GM12892 (cell line): Measurements from ENCODE around the gene RFX3.
A peak's percentile ranks its signal among the peaks of the same experiment; 100 is the strongest.
"Not testable (repeated sequence)": the region's sequence is repeated elsewhere in the genome, so short reads cannot be mapped to it uniquely, and the experiment has no call there.

ENCODE experiments used
- DNase-seq: peaks from one replicate; pipeline ENCODE4 v3.0.0; 2011; ENCODE audit not compliant: insufficient read length
- FAIRE-seq: peaks from 2 replicates; lab custom pipeline; 2011; peaks lifted over from hg19 to GRCh38; lab: Jason Lieb, UNC
- POLR2A ChIP-seq: IDR thresholded peaks from 2 replicates; pipeline ENCODE4 v1.6.1; 2011; ENCODE audit warnings: low read depth, low read length, control low read depth
- POLR2AphosphoS5 ChIP-seq: IDR thresholded peaks from 2 replicates; pipeline ENCODE4 v1.6.1; 2011; ENCODE audit warnings: low read depth, low read length, control low read depth
- TAF1 ChIP-seq: IDR thresholded peaks from 2 replicates; pipeline ENCODE4 v1.6.1; 2011; ENCODE audit warnings: low read depth, mild to moderate bottlenecking, control low read depth, low read length, borderline replicate concordance

Gene RFX3

DNA sequence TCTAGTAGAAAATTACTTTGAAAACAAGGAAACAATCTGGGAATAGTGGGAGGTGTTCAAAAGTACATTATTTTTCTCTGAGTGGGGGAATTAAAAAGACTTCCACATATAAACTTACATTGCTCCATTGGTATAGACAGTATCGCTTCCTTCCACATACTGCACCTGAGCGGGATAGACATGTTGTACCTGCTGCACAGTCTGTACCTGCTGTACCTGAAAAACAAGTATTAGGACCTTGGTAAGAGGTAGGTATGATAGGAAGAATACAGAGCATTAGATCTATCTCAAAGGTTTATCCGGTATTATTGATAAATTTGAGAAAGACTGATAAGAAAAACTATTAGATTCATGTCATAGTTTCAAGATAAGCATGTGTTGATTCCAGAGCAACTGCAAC, 179.3 kb downstream of the RFX3 start:
- no peak for TF ChIP-seq POLR2AphosphoS5
- TF ChIP-seq POLR2A: no peak
- TF ChIP-seq TAF1: no peak
- DNase-seq (no peak), FAIRE-seq (no peak)

DNA sequence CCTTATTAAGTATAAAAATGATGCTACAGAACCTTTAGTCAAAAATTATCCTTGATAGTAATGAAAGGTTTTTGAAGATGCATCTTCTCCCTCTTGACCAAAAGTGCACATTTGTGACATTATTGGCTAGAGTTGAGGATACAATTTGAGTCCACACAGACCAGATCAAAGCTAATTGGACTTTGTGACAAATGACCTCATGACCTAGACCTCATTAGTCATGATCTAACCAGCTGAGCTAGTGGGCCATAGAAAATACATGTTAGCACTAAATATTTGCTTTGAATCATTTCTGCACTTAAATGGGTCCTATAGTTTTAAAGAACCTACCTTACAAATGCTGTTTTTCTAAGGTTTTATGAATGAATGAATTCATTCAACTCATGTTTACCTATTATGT, 182.1 kb downstream of the RFX3 start:
- FAIRE-seq: no peak
- no peak for DNase-seq
- TF ChIP-seq POLR2A (no peak), TAF1 (no peak), POLR2AphosphoS5 (no peak)

DNA sequence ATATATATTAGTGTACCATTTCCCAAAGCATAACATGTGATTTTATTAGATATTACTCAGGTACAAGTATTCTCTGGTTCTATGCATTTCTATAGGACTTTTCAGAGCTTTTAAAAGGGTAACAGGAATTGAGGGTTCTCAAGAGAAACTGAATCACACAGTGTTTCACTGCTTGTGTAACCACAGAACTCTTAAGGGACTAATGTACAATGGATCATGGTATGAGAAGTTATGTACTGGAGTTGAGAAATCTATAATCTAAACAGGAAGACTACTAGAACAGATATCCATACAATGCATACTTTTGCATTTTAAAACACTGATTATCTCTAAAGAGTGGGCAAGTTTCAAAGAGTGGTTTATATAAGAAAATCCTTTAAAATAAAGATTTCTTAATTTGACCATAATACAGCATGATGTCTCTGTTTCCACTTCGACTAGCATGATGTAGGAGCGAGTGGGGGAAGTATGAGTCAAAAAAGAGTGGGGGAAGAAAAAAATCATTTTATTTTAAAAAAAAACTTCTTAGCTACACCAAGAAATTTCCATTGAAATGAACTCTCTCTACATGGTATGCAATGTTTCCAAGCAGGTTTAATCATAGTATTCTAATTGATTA, 183.5 kb downstream of the RFX3 start:
- FAIRE-seq (no peak), DNase-seq (no peak)
- TF ChIP-seq TAF1: no peak
- TF ChIP-seq POLR2AphosphoS5: no peak
- no peak for TF ChIP-seq POLR2A

DNA sequence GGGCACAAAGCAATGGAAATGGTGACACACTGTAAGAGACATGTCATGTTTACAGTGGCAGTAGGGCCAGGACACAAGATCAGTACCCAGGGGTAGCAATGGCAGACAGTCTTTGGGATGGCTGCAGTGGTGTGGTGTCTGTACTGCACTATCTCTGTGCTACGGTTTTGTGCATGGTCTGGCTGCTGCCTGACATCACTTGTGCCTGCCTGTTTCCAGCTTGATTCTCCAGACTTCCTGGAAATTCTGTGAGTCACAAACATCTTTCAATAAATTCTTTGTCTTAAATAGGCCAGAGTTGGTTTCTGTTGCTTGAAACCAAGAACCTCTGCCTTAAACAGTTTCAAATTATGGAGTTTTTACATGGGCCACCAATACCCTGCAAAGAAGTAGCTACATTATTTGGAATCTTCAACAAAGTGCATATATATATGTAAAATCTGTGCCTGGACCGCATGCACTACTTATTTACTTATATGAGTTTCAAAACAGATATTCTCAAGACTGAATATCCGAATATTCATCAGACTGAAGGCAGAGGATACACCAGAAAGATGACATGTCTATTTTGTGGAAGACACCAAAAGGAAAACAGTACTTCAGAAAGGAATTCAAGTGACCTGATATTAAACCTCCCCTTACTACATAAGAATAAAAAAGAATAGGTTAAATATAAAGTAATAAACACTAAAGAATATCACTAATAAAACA, 188.1 kb downstream of the RFX3 start:
- no peak for TF ChIP-seq POLR2A
- no peak for TF ChIP-seq POLR2AphosphoS5
- no peak for TF ChIP-seq TAF1
- no peak for DNase-seq
- FAIRE-seq: no peak

DNA sequence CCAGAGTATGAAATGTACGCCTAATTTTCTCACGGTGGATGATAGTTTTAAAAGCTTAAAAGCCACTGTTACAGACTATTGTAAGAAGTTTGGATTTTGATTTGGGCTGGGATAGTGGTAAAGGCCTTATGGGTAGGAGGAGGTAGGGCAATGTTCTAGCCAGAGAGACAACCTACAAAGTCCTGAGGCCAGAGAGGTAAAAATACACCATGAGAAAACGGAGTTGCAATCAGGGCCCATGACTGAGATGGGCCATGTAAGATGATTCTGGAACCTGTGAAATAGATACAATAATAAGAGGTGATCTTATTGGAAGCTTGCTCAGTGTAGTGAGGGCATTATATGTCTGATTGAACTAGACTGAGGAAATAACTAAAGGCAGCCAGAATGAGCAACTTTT, 188.8 kb downstream of the RFX3 start:
- DNase-seq (no peak), FAIRE-seq (no peak)
- no peak for TF ChIP-seq POLR2A

DNA sequence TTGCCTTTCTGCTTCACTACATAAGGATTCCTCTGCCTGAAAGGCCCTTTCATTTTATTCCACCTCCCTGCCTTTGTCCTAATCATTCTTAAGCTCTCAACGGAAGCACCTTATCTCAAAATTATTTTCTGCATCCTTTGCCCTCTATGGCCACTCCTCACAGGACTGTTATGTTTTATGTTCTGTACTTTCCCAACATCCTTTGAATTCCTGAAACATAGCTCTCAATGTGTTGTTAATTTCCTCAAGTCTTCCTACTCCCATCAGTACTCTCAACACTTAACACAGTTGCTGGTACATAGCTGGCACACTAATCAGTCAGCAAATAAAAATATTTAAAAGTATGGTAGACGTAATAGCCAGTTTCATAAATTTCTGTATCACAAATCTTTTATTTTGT, 193.0 kb downstream of the RFX3 start:
- DNase-seq: no peak
- no peak for TF ChIP-seq TAF1
- TF ChIP-seq POLR2A: no peak
- no peak for TF ChIP-seq POLR2AphosphoS5
- no peak for FAIRE-seq

DNA sequence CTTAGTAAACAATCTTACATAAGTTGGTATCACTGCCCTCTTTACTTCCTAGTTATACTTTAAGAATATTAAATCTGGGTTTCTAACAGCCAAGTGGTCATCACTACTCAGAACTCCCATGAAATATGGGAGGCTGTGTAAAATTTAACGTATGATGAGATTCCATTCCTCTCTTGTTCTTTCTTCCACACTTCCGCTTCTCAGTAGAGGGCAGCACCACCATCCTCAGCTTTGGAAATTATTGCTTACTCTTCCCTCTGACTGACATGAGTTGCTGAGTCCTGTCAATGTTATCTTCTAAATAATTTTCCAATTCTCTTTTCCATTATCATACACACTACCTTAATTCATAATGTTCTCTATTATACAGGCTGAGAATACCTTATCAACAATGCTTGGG, 194.0 kb downstream of the RFX3 start:
- FAIRE-seq (no peak), DNase-seq (no peak)
- TF ChIP-seq POLR2AphosphoS5: no peak
- TF ChIP-seq POLR2A: no peak
- no peak for TF ChIP-seq TAF1

DNA sequence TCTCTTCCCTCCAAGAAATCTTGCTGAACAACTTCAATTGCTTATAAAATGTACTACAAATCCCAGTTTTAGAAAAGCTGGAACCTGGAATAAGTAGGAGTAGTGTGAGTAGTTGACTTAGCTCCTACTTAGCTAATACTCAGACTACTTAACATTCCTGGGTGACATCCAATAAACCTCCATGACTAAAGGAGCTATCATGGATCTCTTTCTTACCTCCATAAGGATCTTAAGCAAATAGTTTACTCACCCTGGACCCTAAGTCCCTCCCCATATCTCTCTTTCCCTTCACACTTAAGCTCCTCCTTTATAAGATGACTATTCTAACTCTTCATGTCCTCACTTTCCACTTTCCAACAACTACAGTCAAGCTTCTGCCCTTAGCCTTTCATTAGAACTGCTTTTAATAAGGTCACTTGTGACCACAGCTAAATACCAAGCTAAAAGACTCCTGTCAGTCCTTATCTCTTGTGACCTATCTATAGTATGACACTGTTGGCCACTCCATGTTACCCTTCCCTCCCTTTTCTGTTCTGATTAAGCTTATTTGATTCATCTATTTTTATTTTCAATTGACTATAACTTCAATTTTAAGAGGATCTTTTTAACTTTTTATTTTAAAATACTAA, 194.9 kb downstream of the RFX3 start:
- DNase-seq (no peak), FAIRE-seq (peak; percentile 36)
- TF ChIP-seq POLR2A (no peak), POLR2AphosphoS5 (no peak), TAF1 (no peak)

DNA sequence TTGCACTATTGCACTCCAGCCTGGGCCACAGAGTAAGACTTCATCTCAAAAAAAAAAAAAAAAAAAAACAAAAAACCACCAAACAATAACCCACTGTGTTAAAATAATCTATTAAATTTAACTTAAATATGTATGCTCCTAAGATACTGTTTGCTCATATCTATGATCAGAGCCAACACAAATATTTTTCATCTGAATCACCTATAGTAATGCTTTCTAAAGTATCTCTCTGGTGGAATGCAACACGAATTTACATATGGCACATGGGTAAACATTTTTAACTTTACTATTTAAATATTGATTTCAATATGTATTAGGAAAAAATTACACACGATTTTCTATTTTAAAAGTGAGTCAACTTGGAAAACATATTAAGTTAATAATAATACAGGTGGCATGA, 196.4 kb downstream of the RFX3 start:
- TF ChIP-seq TAF1: no peak
- no peak for TF ChIP-seq POLR2A
- TF ChIP-seq POLR2AphosphoS5: no peak
- FAIRE-seq: no peak

DNA sequence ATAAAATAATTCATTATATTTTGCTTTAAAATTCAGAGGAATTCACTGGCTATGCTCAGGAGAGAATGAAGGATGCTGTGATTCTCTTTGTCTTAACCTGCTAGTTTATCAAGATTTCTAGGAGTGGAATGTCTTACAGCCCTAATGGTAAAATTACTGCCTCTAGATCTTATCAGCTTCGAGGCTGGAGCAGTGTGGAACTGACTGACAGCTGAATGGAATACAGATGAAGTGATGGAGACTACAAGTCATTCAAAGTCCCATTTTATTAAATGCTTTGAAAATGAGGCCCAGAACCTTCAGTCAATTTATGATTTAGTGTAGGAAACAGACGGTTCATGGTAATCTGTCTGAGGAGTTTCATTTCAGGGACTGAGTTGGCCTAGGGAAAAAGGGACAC, 202.1 kb downstream of the RFX3 start:
- TF ChIP-seq POLR2A (no peak), TAF1 (no peak), POLR2AphosphoS5 (no peak)
- FAIRE-seq (no peak), DNase-seq (no peak)

More for the DNA sequence above, 196.4 kb downstream of the RFX3 start:
- DNase-seq: no peak

DNA sequence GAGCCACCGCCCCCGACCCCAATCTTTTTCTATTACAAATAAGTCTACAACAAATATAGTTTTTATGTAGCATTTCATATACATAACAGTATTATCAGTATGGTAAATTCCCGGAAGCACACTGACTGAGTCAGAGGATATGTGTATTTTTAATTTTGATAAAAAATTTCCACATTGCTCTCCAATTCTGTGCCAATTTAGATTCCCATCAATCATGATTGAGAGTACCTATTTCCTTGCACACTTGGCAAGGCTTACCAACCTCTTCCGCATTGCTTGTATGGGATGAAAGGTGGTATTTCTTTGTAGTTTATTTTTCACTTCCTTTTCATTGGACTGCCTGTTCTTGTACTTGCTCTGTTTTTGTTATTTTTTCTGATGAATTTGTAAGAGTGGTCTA, 204.6 kb downstream of the RFX3 start:
- TF ChIP-seq TAF1 (no peak), POLR2A (no peak), POLR2AphosphoS5 (no peak)
- FAIRE-seq: no peak

DNA sequence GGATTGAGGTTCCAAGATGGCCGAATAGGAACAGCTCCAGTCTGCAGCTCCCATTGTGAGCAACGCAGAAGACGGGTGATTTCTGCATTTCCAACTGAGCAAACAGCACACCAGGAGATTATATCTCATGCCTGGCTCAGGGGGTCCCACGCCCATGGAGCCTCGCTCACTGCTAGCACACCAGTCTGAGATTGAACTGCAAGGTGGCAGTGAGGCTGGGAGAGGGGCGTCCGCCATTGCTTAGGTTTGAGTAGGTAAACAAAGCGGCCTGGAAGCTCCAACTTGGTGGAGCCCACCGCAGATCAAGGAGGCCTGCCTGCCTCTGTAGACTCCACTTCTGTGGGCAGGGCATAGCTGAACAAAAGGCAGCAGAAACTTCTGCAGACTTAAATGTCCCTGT, 213.2 kb downstream of the RFX3 start:
- FAIRE-seq: not testable (repeated sequence)

More for the DNA sequence above, 204.6 kb downstream of the RFX3 start:
- DNase-seq: no peak

DNA sequence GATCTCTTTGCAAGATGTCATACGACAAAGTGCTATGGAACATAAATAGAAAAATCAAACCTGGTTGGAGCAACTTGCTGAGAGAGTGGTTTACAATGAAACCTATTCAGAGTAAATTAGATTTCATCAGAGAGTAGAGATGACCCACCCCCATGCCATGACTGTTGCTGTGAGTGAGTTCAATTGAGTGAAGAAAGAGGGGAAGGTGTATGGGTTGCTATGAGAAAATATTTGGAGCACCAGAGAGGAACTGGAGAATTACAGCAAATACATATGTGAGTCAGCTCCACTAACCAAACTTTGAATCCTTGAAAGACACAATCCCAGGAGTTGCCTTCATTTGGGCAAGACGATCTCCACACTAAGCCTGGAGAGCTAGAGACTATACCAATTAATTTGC, 217.2 kb downstream of the RFX3 start:
- DNase-seq (no peak), FAIRE-seq (no peak)
- TF ChIP-seq TAF1: no peak
- no peak for TF ChIP-seq POLR2AphosphoS5
- no peak for TF ChIP-seq POLR2A

More for the DNA sequence above, 213.2 kb downstream of the RFX3 start:
- DNase-seq: not testable (repeated sequence)

DNA sequence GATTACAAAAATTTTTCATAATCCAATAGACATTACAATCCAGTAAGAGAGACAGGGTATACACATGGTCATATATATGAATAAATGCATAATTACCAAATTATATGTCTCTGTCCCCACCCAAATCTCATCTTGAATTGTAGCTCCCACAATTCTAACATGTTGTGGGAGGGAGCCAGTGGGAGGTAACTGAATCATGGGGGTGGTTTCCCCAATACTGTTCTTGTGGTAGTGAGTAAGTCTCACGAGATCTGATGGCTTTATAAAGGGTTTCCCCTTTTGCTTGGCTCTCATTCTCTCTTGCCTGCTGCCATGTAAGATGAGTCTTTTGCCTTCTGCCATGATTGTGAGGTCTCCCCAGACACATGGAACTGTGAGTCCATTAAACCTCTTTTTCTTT, 221.4 kb downstream of the RFX3 start:
- not testable (repeated sequence) for DNase-seq, FAIRE-seq
